NCI-H2107 treated with DMSO at 0.1 percent for 48 hours (cell line): ENCODE data around the gene ADCY6.

Experiments
- DNase-seq: peaks from one replicate; lab custom pipeline; 2025; ENCODE audit not compliant: unreplicated experiment; lab: John Stamatoyannopoulos, UW

ADCY6 gene

GRCh38 chr12:48816143-48816854 is 27.4 kb upstream of the ADCY6 start:
- DNase-seq = peak; percentile 31

- peak; percentile 71 for DNase-seq
Measured at GRCh38 chr12:48815126-48816110, 26.5 kb upstream of the ADCY6 start.

DNA sequence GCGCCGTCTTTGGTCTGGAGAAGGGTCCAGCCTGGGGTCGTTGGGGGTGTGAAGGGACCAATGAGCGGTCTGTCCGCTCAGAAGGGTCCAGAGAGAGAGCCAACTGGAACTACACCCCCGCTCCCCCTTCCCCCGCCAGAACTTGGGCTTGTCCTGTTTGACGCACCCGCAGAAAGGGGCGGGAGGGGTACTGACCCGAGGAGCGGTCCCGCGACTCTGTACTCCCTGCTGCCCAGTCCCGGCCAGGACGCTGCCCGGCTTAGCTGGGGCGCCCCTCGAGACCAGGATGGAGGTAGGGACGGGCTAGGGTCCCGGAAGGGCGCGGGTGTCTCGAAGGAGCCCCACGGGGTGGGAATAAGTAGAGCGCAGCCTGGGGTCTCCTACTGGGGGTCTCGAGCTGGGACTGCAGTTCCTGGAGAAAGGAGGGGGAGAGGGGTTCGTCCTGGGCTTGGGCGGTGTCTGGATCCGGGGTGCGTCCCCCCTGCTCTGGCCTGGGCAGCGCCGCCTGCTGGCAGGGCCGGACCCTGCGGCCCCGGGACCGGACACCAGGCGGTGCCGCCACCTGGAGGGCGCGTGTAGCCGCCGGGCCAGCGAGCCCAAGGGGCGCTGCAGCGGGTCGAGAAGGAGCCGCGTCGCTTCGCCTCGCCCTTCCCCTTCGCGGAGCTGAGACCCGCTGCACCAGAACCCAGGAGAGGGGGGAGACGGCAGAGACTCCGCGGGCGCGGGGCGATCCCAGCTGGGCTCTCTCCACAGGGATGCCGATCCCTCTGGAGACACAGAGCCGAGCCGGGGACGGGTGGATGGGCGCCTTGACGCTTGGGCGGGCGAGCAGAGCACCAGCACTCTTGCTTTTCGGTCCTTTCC is 25.6 kb upstream of the ADCY6 start:
- DNase-seq = peak; percentile 45

DNA sequence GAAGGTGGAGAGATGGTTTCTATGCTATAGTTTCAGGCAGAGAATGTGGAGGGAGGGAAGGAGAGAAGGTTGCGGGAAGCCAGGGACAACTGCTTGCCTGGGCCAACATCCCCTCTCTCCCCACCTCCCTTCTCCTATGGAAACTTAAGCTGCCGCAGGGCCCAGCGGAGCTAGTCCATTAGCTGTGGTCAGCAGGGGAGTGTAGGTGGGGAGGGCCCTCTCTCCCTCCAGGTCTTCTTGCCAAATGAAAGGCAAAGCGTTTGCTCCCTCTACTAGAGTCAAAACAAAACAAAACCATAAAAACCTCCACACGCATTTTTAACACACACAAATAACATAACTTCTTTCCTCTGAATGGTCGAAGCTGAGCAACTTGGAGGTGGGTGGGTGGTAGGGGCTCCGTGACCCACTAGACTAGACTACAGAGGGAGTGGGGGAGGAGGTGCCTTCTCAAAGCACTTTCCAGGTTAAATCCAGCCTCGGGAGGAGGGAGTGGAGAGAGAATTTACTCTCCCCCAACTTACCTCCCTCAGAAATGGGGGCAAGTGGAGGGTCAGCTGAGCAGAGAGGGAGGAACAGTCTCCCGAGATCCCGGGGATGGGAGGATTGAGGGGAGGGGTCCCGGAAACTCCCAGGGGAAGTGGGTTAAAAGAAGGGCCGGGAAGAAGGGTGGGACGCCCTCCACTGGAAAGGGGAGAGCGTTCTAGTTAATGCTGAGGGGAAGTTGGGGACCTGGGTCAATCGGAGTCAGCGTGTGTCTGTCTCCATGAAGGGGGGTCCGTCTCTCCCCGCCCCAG is 24.8 kb upstream of the ADCY6 start:
- no peak for DNase-seq

DNA sequence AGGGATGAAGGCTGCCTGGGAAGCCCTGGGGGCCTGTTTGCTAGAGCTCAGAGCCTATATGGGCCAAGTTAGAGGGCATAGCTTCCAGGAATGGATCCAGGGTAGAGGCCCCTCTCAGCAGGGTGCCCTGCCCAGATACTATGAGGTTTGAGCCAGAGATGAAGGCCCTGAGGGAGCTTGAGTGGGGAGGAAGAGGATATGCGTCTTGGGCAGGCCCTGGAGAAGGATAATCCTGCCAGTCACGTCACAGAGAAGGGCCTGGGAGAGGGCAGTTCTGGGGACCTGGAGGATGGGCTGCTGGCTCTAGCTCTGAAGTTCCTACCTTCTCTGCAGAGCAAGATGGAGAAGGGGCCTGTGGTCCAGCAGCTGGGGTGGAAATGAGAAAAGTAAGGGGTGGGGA is 23.5 kb upstream of the ADCY6 start:
- DNase-seq = no peak

DNA sequence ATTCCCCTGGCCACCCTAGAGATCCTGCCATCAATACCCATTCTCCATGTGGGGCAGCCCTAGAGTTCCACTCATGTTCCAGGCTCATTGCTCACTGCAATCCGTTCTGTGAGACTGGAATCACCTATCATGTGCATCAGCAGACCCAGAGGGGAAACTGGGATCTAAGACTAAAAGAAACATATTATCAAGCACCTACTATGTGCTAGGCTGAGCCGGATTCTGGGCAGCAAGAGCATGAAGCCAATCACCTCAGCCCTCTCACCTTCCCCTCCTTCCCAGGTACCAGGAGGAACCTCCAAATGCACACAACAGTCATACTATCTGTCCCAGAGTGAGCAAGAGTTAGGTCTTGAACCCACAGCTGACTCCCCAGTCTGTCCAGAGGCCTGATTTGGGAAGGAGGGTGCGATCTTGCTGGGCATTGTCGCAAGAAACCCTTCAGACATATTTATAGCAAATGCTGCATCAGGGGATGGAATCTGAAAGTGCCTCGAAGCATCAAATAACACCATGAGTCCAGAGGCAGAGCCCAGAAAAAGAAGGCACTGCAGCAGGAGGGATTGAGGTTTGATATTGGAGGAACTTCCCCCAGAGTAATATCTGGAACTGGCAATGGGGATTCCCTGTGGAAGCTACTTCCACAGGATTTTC is 22.7 kb upstream of the ADCY6 start:
- no peak for DNase-seq

DNA sequence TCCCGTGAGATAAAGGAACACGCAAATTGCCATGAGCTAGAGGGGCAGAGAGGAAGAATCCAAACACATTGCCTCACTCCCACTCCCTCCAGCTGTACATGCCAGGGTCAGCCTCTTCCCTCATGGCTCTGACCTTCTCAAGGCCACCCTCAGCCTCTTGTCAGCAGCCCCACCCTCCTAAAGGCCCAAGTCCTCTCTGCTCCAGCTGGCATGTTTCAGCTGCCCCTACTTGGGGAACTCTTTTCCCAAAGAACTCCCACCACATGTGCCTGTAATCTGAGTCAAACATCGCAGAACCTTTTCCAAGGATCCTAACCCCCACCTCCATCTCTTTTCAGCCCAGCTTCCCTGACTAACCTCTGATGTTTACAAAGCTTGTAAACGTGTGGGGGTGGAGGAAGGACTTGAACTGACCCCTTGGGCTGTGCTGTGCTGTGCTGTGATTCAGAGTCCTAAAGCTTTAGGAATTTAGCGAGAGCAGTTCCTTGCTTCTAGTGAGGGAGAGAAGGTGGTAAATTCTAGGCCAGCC is 22.1 kb upstream of the ADCY6 start:
- DNase-seq = no peak

DNA sequence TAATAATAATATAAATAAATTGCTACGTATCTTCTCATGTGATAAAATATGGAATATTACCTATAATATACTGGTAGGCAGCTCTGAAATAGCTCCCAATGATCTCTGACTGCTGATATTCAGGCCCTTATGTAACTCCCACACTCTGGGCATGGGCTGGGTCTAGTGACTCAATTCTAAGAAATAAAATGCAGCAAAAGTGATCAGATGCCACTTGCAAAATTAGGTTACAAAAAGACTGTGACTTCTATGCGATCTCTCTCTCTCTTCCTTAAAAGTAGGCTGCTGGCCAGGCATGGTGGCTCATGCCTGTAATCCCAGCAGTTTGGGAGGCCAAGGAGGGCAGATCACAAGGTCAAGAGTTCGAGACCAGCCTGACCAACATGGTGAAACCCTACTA is 19.1 kb upstream of the ADCY6 start:
- DNase-seq = no peak

GRCh38 chr12:48803675-48804074 is 14.8 kb upstream of the ADCY6 start:
- DNase-seq = no peak

- DNase-seq = no peak
Measured at GRCh38 chr12:48800971-48801370, 12.1 kb upstream of the ADCY6 start.

GRCh38 chr12:48800457-48800856 is 11.6 kb upstream of the ADCY6 start:
- DNase-seq = no peak

DNA sequence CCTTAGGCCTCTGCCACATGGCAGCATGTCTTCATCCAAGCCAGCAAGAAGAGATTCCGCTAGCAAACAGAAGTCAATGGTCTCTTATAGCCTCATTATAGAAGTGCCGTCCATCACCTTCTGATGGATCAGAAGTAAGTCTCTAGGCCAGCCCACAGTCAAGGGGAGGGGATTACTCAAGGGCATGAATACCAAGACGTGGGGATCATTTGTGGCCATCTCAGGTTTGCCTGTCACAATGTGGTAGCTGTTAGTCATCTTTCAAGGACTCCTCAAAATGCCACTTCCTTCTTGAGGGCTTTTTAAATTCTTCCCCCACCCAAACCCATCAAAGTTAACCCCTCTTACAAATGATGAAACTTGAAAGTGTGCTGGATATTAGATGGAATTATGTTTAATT is 8.1 kb upstream of the ADCY6 start:
- DNase-seq = no peak

- peak; percentile 73 for DNase-seq
Measured at GRCh38 chr12:48795550-48796455, 6.9 kb upstream of the ADCY6 start.

DNA sequence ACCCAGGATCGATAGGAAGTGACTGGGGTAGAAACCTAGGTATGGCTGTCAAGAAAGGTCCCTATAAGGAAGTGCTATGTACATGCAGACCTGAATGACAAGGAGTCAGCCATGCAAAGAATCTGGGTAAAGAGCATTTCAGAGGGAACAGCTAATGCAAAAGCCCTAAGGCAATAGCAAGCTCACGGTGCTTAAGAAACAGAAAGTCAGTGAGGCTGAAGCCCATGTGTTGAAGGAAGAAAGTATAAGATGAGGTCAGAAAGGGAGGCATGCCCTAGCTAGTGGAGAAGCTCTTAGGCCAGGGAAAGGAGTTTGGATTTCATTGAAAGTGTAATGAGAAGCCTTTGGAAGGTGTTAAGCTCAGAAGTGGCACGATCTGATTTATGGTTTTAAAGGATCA is 6.0 kb upstream of the ADCY6 start:
- peak; percentile 1 for DNase-seq

DNA sequence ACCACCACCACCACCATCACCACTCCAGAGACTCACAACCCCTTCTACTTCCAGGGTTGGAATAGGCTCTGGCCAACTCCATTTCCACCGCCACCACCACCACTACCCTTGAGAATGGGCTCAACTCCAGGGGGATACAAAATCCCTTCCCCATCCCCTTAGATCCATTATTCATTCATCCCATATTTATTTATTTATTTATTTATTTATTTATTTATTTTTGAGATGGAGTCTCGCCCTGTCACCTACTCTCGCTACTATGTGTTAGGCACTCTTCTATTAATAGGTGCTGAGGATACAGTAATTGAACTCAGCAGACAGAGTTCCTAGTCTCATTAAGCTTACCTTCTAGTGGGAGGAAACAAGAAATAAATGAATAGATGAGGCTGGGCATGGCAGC is 4.8 kb upstream of the ADCY6 start:
- DNase-seq = no peak

GRCh38 chr12:48789858-48790326 is 1.0 kb upstream of the ADCY6 start:
- no peak for DNase-seq

GRCh38 chr12:48788524-48788853 is 400 bp downstream of the ADCY6 start:
- no peak for DNase-seq

- DNase-seq = no peak
Measured at GRCh38 chr12:48787791-48788523, 932 bp downstream of the ADCY6 start.
